A549 (cell line): ENCODE measurements around the gene PLAC1. TPM values are rescaled to one million over a fixed set of nuclear protein-coding genes. Genes with fewer than 3 reads are reported as not detected.

Source experiments
- ATAC-seq, 2 experiments: fragments of 200-7000 bp in 1 of 2; fragments of >200 bp in 1 of 2; cut with Nextera tagmentation in 1 of 2; cut with Tn5 transposase in 1 of 2; 3 replicates each; pipeline versions ENCODE4 v1.8.0 to v1.9.1; 2018 to 2020; ENCODE audit warnings: mild to moderate bottlenecking in 1 of 2, moderate library complexity in 1 of 2
- CTCF ChIA-PET: fragments of 300-600 bp; sonication (Branson Sonifier 250); formaldehyde crosslinking; extraction: SDS; loops from one replicate; lab custom pipeline; 2021; ENCODE audit warnings: antibody characterized with exemption, inconsistent platforms; lab: Yijun Ruan, JAX
- POLR2A ChIA-PET: fragments of 350-600 bp; formaldehyde crosslinking; extraction: SDS; loops from one replicate; lab custom pipeline; 2021; ENCODE audit warnings: antibody characterized with exemption, inconsistent platforms; lab: Yijun Ruan, JAX
- DNase-seq, 2 experiments: peaks; one replicate each; pipeline versions ENCODE4 v3.0.0 to v3.0.0-alpha.2; 2011 to 2016; ENCODE audit warnings: low read depth in 1 of 2, low spot score in 1 of 2
- FAIRE-seq: peaks from 2 replicates; lab custom pipeline; 2011; peaks lifted over from hg19 to GRCh38; lab: Jason Lieb, UNC
- H3K27ac ChIP-seq, 2 experiments: fragments of >200 bp; sonication (Bioruptor Twin); formaldehyde crosslinking; 3 replicates each; pipeline ENCODE4 v1.5.1; 2016 to 2017
- H3K4me1 ChIP-seq: fragments of >200 bp; sonication (Bioruptor Twin); formaldehyde crosslinking; 3 replicates; pipeline ENCODE4 v1.6.1; 2016
- H3K4me2 ChIP-seq: fragments of >200 bp; sonication (Bioruptor Twin); formaldehyde crosslinking; 3 replicates; pipeline ENCODE4 v1.6.1; 2016
- H3K4me3 ChIP-seq: fragments of >200 bp; sonication (Bioruptor Twin); formaldehyde crosslinking; 3 replicates; pipeline ENCODE4 v1.5.1; 2016
- H3K9me3 ChIP-seq: fragments of >200 bp; sonication (Bioruptor Twin); formaldehyde crosslinking; 3 replicates; pipeline ENCODE4 v1.6.1; 2016
- BHLHE40 ChIP-seq: IDR thresholded peaks from 2 replicates; pipeline ENCODE4 v1.6.1; 2012; ENCODE audit warnings: low read depth, low read length, inconsistent platforms
- CEBPB ChIP-seq, 2 experiments: fragments of >200 bp in 1 of 2; sonication (Bioruptor Twin) in 1 of 2; formaldehyde crosslinking in 1 of 2; IDR thresholded peaks; 2 replicates each; pipeline ENCODE4 v1.6.1; 2012 to 2016
- EHF ChIP-seq: fragments of 250-450 bp; sonication (Bioruptor Pico); IDR thresholded peaks from 2 replicates; pipeline ENCODE4 v1.5.0; 2020; ENCODE audit warnings: mild to moderate bottlenecking
- EP300 ChIP-seq, 2 experiments: fragments of >200 bp; sonication (Bioruptor Twin); formaldehyde crosslinking; IDR thresholded peaks; 2 replicates in 1 of 2; 3 replicates in 1 of 2; pipeline ENCODE4 v1.6.1; 2016 to 2017
- FOSB ChIP-seq: fragments of 250-450 bp; sonication (Bioruptor Pico); IDR thresholded peaks from 2 replicates; pipeline ENCODE4 v1.5.0; 2020; ENCODE audit warnings: mild to moderate bottlenecking, moderate library complexity
- FOSL2 ChIP-seq, 2 experiments: fragments of 450-650 bp in 1 of 2; fragments of >200 bp in 1 of 2; sonication (Bioruptor Twin) in 1 of 2; formaldehyde crosslinking; IDR thresholded peaks; 2 replicates each; pipeline versions ENCODE4 v1.5.0 to v1.6.1; 2016 to 2020; ENCODE audit warnings: mild to moderate bottlenecking in 1 of 2, moderate library complexity in 1 of 2
- FOXS1 ChIP-seq: fragments of 250-450 bp; sonication (Bioruptor Pico); IDR thresholded peaks from 2 replicates; pipeline ENCODE4 v1.5.0; 2020; ENCODE audit warnings: mild to moderate bottlenecking, moderate library complexity
- GATA3 ChIP-seq: IDR thresholded peaks from 2 replicates; pipeline ENCODE4 v1.6.1; 2012; ENCODE audit warnings: borderline replicate concordance
- HEYL ChIP-seq: fragments of 250-450 bp; sonication (Bioruptor Pico); IDR thresholded peaks from 2 replicates; pipeline ENCODE4 v1.8.0; 2021; ENCODE audit warnings: mild to moderate bottlenecking, moderate library complexity
- HOXA7 ChIP-seq: fragments of 250-450 bp; sonication (Bioruptor Pico); IDR thresholded peaks from 2 replicates; pipeline ENCODE4 v1.5.0; 2020; ENCODE audit warnings: mild to moderate bottlenecking, moderate library complexity
- KDM5A ChIP-seq: fragments of 200-600 bp; sonication (generic); IDR thresholded peaks from 2 replicates; pipeline ENCODE4 v1.6.1; 2016; ENCODE audit warnings: antibody characterized with exemption, mild to moderate bottlenecking
- MAFK ChIP-seq: fragments of 450-650 bp; IDR thresholded peaks from 2 replicates; pipeline ENCODE4 v1.6.1; 2014; ENCODE audit not compliant: partially characterized antibody
- MAZ ChIP-seq: fragments of 150-350 bp; IDR thresholded peaks from 2 replicates; pipeline ENCODE4 v1.6.1; 2014; ENCODE audit warnings: antibody characterized with exemption, low read depth, low read length, borderline replicate concordance
- MYC ChIP-seq: IDR thresholded peaks from 2 replicates; pipeline ENCODE4 v1.6.1; 2012; ENCODE audit warnings: mild to moderate bottlenecking, inconsistent platforms, low read length, improper control_type of control experiment, borderline replicate concordance
- PHF8 ChIP-seq: fragments of 200-600 bp; sonication (generic); IDR thresholded peaks from 2 replicates; pipeline ENCODE4 v1.6.1; 2016; ENCODE audit warnings: low read depth, mild to moderate bottlenecking, antibody characterized with exemption, moderate library complexity, borderline replicate concordance
- POLR2AphosphoS2 ChIP-seq: conservative IDR thresholded peaks from 2 replicates; pipeline ENCODE4 v1.6.1; 2012; ENCODE audit warnings: low read length, improper control_type of control experiment, inconsistent platforms
- RCOR1 ChIP-seq: fragments of 150-350 bp; IDR thresholded peaks from 2 replicates; pipeline ENCODE4 v1.6.1; 2014; ENCODE audit warnings: antibody characterized with exemption, low read length, low read depth
- TP53 ChIP-seq: fragments of 250-450 bp; sonication (Bioruptor Pico); IDR thresholded peaks from 2 replicates; pipeline ENCODE4 v1.5.0; 2021; ENCODE audit warnings: mild to moderate bottlenecking, moderate library complexity
- ZC3H11A ChIP-seq: fragments of 450-650 bp; IDR thresholded peaks from 2 replicates; pipeline ENCODE4 v1.6.1; 2014; ENCODE audit warnings: antibody characterized with exemption, mild to moderate bottlenecking
- ZFP36 ChIP-seq: fragments of 450-650 bp; IDR thresholded peaks from 2 replicates; pipeline ENCODE4 v1.6.1; 2014; ENCODE audit warnings: borderline replicate concordance; ENCODE audit not compliant: partially characterized antibody
- WGBS: methylation state at CpG from one replicate; pipeline ENCODE4 v1.1.6; 2017; ENCODE audit errors: missing lambda C conversion rate; 5-methylcytosine and 5-hydroxymethylcytosine counted together
- polyA plus RNA-seq, 4 experiments: library from polyadenylated mRNA; depleted of rRNA in 3 of 4; stranded (reverse); fragments of >200 nt; fragmentation: RNase III in 1 of 4; extraction: RNeasy Plus Mini Kit Qiagen cat#74134 plus additional on column Dnase treatment in 1 of 4; gene quantifications; 2 replicates in 3 of 4; 3 replicates in 1 of 4; pipeline ENCODE4 v1.2.3, GENCODE V29; 2011 to 2017
- TF ChIP-seq, protein P1 (sequence below): fragments of 250-450 bp; sonication (Bioruptor Pico); IDR thresholded peaks from 2 replicates; pipeline ENCODE4 v1.5.0; 2021; ENCODE audit warnings: mild to moderate bottlenecking, moderate library complexity, borderline replicate concordance
- TF ChIP-seq, protein P2 (sequence below): fragments of 450-650 bp; IDR thresholded peaks from 2 replicates; pipeline ENCODE4 v1.6.1; 2014; ENCODE audit warnings: antibody characterized with exemption

Gene PLAC1
- polyA plus RNA-seq, 2 of the 4 experiments (the other 2 are of a cell fraction) = 0.79 to 2.6 TPM

DNA sequence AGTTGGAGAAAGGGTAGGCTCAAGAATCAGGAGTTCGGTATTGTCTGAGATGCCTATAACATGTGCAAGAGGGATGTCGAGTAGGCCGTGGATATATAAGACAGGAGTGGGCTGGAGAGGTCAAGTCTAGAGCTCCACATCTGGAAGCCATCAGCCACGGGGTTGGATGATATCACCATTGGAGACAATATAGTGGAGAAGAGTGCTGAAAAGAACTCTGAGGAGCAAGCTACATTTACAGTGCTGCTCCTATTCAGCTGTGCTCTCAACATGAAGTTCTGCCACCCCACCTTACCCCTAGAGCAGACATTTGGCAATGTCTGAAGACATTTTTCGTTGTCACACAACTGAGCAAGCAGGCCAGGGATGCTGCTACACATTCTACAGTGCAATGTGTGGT is 20.9 kb upstream of the PLAC1 start:
- FAIRE-seq = no peak
- no peak for ATAC-seq
- Histone ChIP-seq H3K4me2 (no peak overlapping the region), H3K4me3 (no peak overlapping the region), H3K9me3 (no peaks in the 10 kb centered on the region; the same call in 2 of the 3 replicates), H3K4me1 (peaks cover 21% of the 10 kb centered on the region), H3K27ac (peak overlapping the region in 1 of 2 experiments; percentile 55; a peak in 2 of 6 replicates)
- POLR2A ChIA-PET = no interaction called here
- 86% methylated on average over 5 of the region's 5 CpGs for whole genome bisulfite sequencing
- CTCF ChIA-PET = interaction anchor here (1.4 kb wide), 1 partner anchor 75 kb away, joined by 4 read pairs; no protein-coding TSS in a partner anchor
- no peak for DNase-seq
- TF ChIP-seq ZC3H11A (no peak), CEBPB (IDR thresholded peaks at IDR 0.05) (no peak), TP53 (no peak), MYC (no peak), KDM5A (no peak), MAZ (no peak), RCOR1 (no peak), HOXA7 (CRISPR knock-in tag) (no peak), FOSB (CRISPR knock-in tag) (no peak), PHF8 (no peak), EP300 (IDR thresholded peaks at IDR 0.05) (no peak), HEYL (no peak), FOXS1 (CRISPR knock-in tag) (no peak), GATA3 (no peak)
- TF ChIP-seq, protein P1, sequence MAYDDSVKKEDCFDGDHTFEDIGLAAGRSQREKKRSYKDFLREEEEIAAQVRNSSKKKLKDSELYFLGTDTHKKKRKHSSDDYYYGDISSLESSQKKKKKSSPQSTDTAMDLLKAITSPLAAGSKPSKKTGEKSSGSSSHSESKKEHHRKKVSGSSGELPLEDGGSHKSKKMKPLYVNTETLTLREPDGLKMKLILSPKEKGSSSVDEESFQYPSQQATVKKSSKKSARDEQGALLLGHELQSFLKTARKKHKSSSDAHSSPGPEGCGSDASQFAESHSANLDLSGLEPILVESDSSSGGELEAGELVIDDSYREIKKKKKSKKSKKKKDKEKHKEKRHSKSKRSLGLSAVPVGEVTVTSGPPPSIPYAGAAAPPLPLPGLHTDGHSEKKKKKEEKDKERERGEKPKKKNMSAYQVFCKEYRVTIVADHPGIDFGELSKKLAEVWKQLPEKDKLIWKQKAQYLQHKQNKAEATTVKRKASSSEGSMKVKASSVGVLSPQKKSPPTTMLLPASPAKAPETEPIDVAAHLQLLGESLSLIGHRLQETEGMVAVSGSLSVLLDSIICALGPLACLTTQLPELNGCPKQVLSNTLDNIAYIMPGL = no peak
- TF ChIP-seq, protein P2, sequence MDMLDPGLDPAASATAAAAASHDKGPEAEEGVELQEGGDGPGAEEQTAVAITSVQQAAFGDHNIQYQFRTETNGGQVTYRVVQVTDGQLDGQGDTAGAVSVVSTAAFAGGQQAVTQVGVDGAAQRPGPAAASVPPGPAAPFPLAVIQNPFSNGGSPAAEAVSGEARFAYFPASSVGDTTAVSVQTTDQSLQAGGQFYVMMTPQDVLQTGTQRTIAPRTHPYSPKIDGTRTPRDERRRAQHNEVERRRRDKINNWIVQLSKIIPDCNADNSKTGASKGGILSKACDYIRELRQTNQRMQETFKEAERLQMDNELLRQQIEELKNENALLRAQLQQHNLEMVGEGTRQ = no peak

DNA sequence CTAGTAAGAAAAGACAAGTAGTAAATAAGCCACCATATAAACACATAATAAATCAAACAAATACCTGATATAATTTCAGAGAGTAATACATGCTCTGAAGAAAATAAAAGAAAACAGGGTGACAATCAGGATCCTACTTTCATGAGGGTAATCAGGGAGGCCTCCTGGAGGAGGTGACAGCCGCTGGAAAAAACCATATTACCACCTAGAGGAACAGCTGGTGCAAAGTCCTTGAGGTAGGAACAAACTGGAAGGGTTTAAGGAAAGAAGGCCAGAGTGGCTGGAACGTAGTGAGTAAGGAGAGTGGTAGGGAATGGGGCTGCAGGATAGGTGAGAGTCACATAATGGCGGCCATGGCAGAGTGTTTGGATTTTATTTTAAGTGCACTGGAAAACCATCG is 19.1 kb upstream of the PLAC1 start:
- POLR2A ChIA-PET = no interaction called here
- no peak overlapping the region for H3K4me3 ChIP-seq
- WGBS = 95% methylated on average over 4 of the region's 4 CpGs
- CTCF ChIA-PET = interaction anchor here (0.7 kb wide), 1 partner anchor 76 kb away, joined by 3 read pairs; no protein-coding TSS in a partner anchor
- peak; percentile 57 for TF ChIP-seq ZFP36
- no peak for TF ChIP-seq TP53
- peaks cover 3% of the 10 kb centered on the region; the same call in 1 of the 3 replicates for H3K9me3 ChIP-seq
- no peak overlapping the region; the same call in 2 of the 3 replicates for H3K4me2 ChIP-seq
- peaks cover 16% of the 10 kb centered on the region for H3K4me1 ChIP-seq
- H3K27ac ChIP-seq = peak overlapping the region; percentile 55 to 98
- no peak for ATAC-seq
- DNase-seq = no peak
- FAIRE-seq = peak; percentile 28

DNA sequence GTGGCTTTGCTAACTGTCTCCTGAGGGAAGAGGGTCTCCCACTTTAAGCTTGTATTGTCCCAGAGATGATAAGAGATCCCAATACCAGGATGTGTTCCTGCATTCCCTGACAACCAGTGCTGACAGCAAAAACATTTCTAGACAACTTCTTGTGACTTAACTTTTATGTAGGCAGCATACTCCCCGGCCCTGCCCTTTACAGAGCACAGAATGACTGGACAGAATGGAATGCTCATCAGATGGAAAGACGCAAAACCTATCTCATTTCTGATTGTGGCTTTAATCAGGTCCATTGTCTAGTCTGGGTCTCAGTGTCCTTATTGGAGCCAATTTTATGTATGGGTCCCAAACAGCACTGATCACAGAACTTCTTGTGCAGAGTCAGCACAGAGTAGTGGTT is 18.2 kb upstream of the PLAC1 start:
- H3K9me3 ChIP-seq = peaks cover 10% of the 10 kb centered on the region; the same call in 2 of the 3 replicates
- ChIA-PET POLR2A (no interaction called here), CTCF (interaction anchor here (0.6 to 0.7 kb wide), 2 partner anchors 77 to 102 kb away, joined by 3 to 4 read pairs; no protein-coding TSS in a partner anchor)
- 11% methylated on average over 2 of the region's 2 CpGs for WGBS
- H3K27ac ChIP-seq = peak overlapping the region; percentile 55 to 98
- peaks cover 19% of the 10 kb centered on the region for H3K4me1 ChIP-seq
- peak; percentile 36 for FAIRE-seq
- TF ChIP-seq MAFK = peak; percentile 17
- TF ChIP-seq BHLHE40 = no peak
- TF ChIP-seq POLR2AphosphoS2 = no peak
- no peak for TF ChIP-seq FOSL2 (IDR thresholded peaks at IDR 0.05)
- TF ChIP-seq FOSL2 (CRISPR knock-in tag; IDR thresholded peaks at IDR 0.05) = peak; percentile 48
- no peak for TF ChIP-seq EHF
- TF ChIP-seq HEYL = no peak
- DNase-seq = peak; percentile 7 to 71
- peak overlapping the region; percentile 41 for H3K4me2 ChIP-seq
- peak; percentile 59 to 83; a peak in 4 of 6 replicates for ATAC-seq
- no peak overlapping the region for H3K4me3 ChIP-seq
